A673 (cell line): ENCODE data around the gene PRICKLE3. TPM values are rescaled to one million over a fixed set of nuclear protein-coding genes. Genes with fewer than 3 reads are reported as not detected.

Source experiments
- BruUV-seq: library from RNA; stranded (reverse); fragments of 400-500 nt; replicated peaks from 2 replicates; lab custom pipeline; 2021; lab: Mats Ljungman, UMichigan
- CTCF ChIA-PET: fragments of 300-600 bp; sonication (Branson Sonifier 250); formaldehyde crosslinking; loops from one replicate; lab custom pipeline; 2022; ENCODE audit warnings: antibody characterized with exemption; lab: Charles Lee
- POLR2A ChIA-PET: fragments of 300-600 bp; sonication (Branson Sonifier 250); formaldehyde crosslinking; loops from one replicate; lab custom pipeline; 2022; ENCODE audit warnings: antibody characterized with exemption; ENCODE audit not compliant: low non-redundant PET; lab: Charles Lee
- DNase-seq: peaks from one replicate; pipeline ENCODE4 v3.0.0-alpha.2; 2015; ENCODE audit warnings: low spot score
- H3K27ac ChIP-seq: fragments of 200-600 bp; sonication (generic); 2 replicates; pipeline ENCODE4 v1.5.1; 2016; ENCODE audit warnings: mixed run types, low read depth, mild to moderate bottlenecking, mixed read lengths, antibody characterized with exemption, low read length; ENCODE audit not compliant: poor library complexity, severe bottlenecking
- H3K27me3 ChIP-seq: fragments of 200-600 bp; sonication (generic); replicated peaks from 2 replicates; pipeline ENCODE4 v1.6.1; 2017; ENCODE audit warnings: mixed run types, low read depth, mild to moderate bottlenecking, mixed read lengths, antibody characterized with exemption, low read length; ENCODE audit not compliant: insufficient read depth, poor library complexity
- H3K36me3 ChIP-seq: fragments of 200-600 bp; sonication (generic); 2 replicates; pipeline ENCODE4 v1.6.1; 2016; ENCODE audit warnings: mixed run types, mild to moderate bottlenecking, mixed read lengths, antibody characterized with exemption, low read length; ENCODE audit not compliant: insufficient read depth, poor library complexity, severe bottlenecking
- H3K4me1 ChIP-seq: fragments of 200-600 bp; sonication (generic); 2 replicates; pipeline ENCODE4 v1.6.1; 2017; ENCODE audit warnings: mixed run types, mild to moderate bottlenecking, mixed read lengths, antibody characterized with exemption, low read length; ENCODE audit not compliant: insufficient read depth, poor library complexity, severe bottlenecking
- H3K4me3 ChIP-seq: fragments of 200-600 bp; sonication (generic); 2 replicates; pipeline ENCODE4 v1.5.1; 2016; ENCODE audit warnings: low read depth, mixed run types, mild to moderate bottlenecking, mixed read lengths, low read length; ENCODE audit not compliant: poor library complexity, severe bottlenecking
- H3K9me3 ChIP-seq: fragments of 200-600 bp; sonication (generic); 2 replicates; pipeline ENCODE4 v1.6.1; 2016; ENCODE audit warnings: mixed run types, low read depth, mild to moderate bottlenecking, mixed read lengths, antibody characterized with exemption, low read length; ENCODE audit not compliant: poor library complexity, severe bottlenecking
- CTCF ChIP-seq: fragments of 300-800, 200-600 bp; sonication (generic); conservative IDR thresholded peaks from 2 replicates; pipeline ENCODE4 v1.5.1; 2017; ENCODE audit warnings: low read depth, mild to moderate bottlenecking, antibody characterized with exemption, low read length, moderate library complexity, mixed read lengths
- EZH2 ChIP-seq: fragments of 200-600 bp; sonication (generic); IDR thresholded peaks from 2 replicates; pipeline ENCODE4 v1.6.1; 2017; ENCODE audit warnings: borderline replicate concordance, low read depth, mild to moderate bottlenecking, mixed read lengths, antibody characterized with exemption, low read length; ENCODE audit not compliant: poor library complexity, severe bottlenecking
- intact Hi-C: fragments of 100-400 bp; cut with micrococcal nuclease; formaldehyde crosslinking; loops from one replicate; pipeline ENCODE4 v1.10.0; 2022; ENCODE audit not compliant: unreplicated experiment
- total RNA-seq: library from RNA; stranded (reverse); gene quantifications from 2 replicates; pipeline ENCODE4 v1.2.3, GENCODE V29; 2021

The PRICKLE3 gene
- total RNA-seq, 1 experiment from 2014 or later: 4.8 TPM

GRCh38 chrX:49230500-49231232 is 44.5 kb upstream of the PRICKLE3 start:
- H3K9me3 ChIP-seq: no peaks in the 10 kb centered on the region
- no peak overlapping the region for H3K27ac ChIP-seq
- no peak for TF ChIP-seq EZH2
- 0 out of 2 replicates have a peak, but pooled peaks have one; percentile 14 for TF ChIP-seq CTCF
- H3K4me1 ChIP-seq: no peaks in the 10 kb centered on the region
- no peaks in the 10 kb centered on the region for H3K36me3 ChIP-seq
- H3K27me3 ChIP-seq: no peaks in the 10 kb centered on the region
- H3K4me3 ChIP-seq: peak overlapping the region; percentile 23
- peak; percentile 25 for DNase-seq
- intact Hi-C loops: no loop called here
- CTCF ChIA-PET: no interaction called here
- BruUV-seq: no TSS peak
- POLR2A ChIA-PET: no interaction called here

DNA sequence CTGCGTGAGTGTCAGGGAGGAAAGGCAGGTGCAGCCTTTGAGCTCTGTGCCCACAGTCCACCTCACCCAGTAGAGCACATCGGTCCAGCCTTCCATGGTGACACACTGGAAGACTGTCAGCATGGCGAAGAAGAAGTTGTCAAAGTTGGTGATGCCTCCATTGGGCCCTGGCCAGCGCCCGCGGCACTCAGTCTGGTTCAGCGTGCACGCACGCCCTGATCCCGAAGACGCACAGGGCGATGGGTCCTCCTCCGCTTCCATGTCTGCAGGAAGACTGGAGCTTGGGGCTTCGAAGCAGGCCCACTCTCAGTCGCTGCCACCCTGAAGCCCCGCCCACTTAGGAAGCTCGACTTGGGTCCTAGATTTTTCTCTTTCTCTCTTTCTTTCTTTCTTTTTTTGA is 42.0 kb upstream of the PRICKLE3 start:
- DNase-seq: no peak
- CTCF ChIA-PET: no interaction called here
- intact Hi-C loops: no loop called here
- Histone ChIP-seq H3K4me1 (no peaks in the 10 kb centered on the region), H3K36me3 (no peaks in the 10 kb centered on the region), H3K9me3 (no peaks in the 10 kb centered on the region), H3K4me3 (no peak overlapping the region), H3K27ac (no peak overlapping the region), H3K27me3 (no peaks in the 10 kb centered on the region)
- POLR2A ChIA-PET: no interaction called here
- TF ChIP-seq CTCF (no peak), EZH2 (no peak)
- no TSS peak for BruUV-seq

DNA sequence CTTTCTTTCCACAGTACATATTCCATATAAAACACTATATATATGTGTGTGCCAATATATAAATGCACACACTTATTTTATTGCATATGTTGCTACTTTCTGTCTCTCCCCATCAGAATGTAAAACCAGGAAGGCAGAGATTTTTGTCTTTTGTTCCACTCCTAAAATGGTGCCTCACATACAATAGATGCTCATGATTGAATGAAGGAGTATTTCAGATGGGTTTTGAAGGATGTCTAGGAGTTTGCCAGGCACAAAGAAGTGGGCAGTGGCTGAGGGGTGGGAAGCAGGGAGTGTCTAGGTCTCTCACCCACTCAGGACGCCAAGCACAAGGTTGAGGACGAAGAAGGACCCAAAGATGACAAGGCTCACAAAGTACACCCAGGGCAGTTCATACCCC is 41.6 kb upstream of the PRICKLE3 start:
- ChIA-PET POLR2A (no interaction called here), CTCF (no interaction called here)
- H3K36me3 ChIP-seq: no peaks in the 10 kb centered on the region
- no peaks in the 10 kb centered on the region for H3K9me3 ChIP-seq
- intact Hi-C loops: no loop called here
- no peak overlapping the region for H3K4me3 ChIP-seq
- H3K27me3 ChIP-seq: no peaks in the 10 kb centered on the region
- TF ChIP-seq EZH2: no peak
- TF ChIP-seq CTCF: no peak
- DNase-seq: no peak
- no TSS peak for BruUV-seq
- no peaks in the 10 kb centered on the region for H3K4me1 ChIP-seq
- H3K27ac ChIP-seq: no peak overlapping the region
